Activated T-cell treated with anti-CD3 and anti-CD28 coated beads, Interleukin-2, amount 50 U/mL, for 4 hours (primary cell): ENCODE data around the gene OAS3. TPM values are rescaled to one million over a fixed set of nuclear protein-coding genes. Genes with fewer than 3 reads are reported as not detected.

Experiments
- ATAC-seq, 2 donors: fragments of 200-7000 bp; cut with Tn5 transposase; one replicate each; pipeline ENCODE4 v1.10.0; 2021
- DNase-seq: peaks from one replicate; pipeline ENCODE4 v3.0.0-alpha.2; 2020
- H3K27me3 Mint-ChIP-seq: one replicate; pipeline ENCODE4 v1.8.0; 2021; ENCODE audit warnings: low read depth, mixed read lengths
- H3K36me3 Mint-ChIP-seq: one replicate; pipeline ENCODE4 v1.8.0; 2022; ENCODE audit warnings: mixed read lengths; ENCODE audit not compliant: insufficient read depth
- H3K4me1 Mint-ChIP-seq: one replicate; pipeline ENCODE4 v1.8.0; 2021; ENCODE audit warnings: low read depth, mixed read lengths
- H3K4me3 Mint-ChIP-seq: one replicate; pipeline ENCODE4 v1.8.0; 2021; ENCODE audit warnings: mild to moderate bottlenecking, moderate library complexity, mixed read lengths
- H3K9me3 Mint-ChIP-seq: one replicate; pipeline ENCODE4 v1.8.0; 2021; ENCODE audit warnings: mixed read lengths
- total RNA-seq, 3 donors: library from RNA; stranded (reverse); gene quantifications; one replicate each; pipeline ENCODE4 v1.2.1, GENCODE V29; 2021

Gene OAS3
- total RNA-seq, 3 donors from 2014 or later: 5.5 to 13.6 (median 8.0) TPM

- DNase-seq (no peak), ATAC-seq (no peak)
- Mint-ChIP-seq H3K9me3 (peaks cover 4% of the 10 kb centered on the region), H3K4me1 (peaks cover 1% of the 10 kb centered on the region), H3K36me3 (peaks cover 66% of the 10 kb centered on the region), H3K4me3 (no peak overlapping the region), H3K27me3 (no peaks in the 10 kb centered on the region)
Measured at GRCh38 chr12:112996501-112996900, 58.2 kb downstream of the OAS3 start.

- Mint-ChIP-seq H3K27me3 (no peaks in the 10 kb centered on the region), H3K4me1 (peaks cover 1% of the 10 kb centered on the region), H3K4me3 (no peak overlapping the region), H3K9me3 (no peaks in the 10 kb centered on the region), H3K36me3 (peaks cover 62% of the 10 kb centered on the region)
- DNase-seq: no peak
- no peak for ATAC-seq
Measured at GRCh38 chr12:112997506-112997905, 59.2 kb downstream of the OAS3 start.

GRCh38 chr12:112998987-112999767 is 60.9 kb downstream of the OAS3 start:
- no peaks in the 10 kb centered on the region for H3K9me3 Mint-ChIP-seq
- no peaks in the 10 kb centered on the region for H3K4me1 Mint-ChIP-seq
- H3K4me3 Mint-ChIP-seq: no peak overlapping the region
- no peak for DNase-seq
- ATAC-seq: no peak
- peaks cover 61% of the 10 kb centered on the region for H3K36me3 Mint-ChIP-seq
- H3K27me3 Mint-ChIP-seq: no peaks in the 10 kb centered on the region

- no peaks in the 10 kb centered on the region for H3K9me3 Mint-ChIP-seq
- H3K4me3 Mint-ChIP-seq: no peak overlapping the region
- no peak for ATAC-seq
- DNase-seq: no peak
- H3K4me1 Mint-ChIP-seq: no peaks in the 10 kb centered on the region
- no peaks in the 10 kb centered on the region for H3K27me3 Mint-ChIP-seq
- peaks cover 61% of the 10 kb centered on the region for H3K36me3 Mint-ChIP-seq
Measured at GRCh38 chr12:113000433-113000832, 62.2 kb downstream of the OAS3 start.

- H3K4me3 Mint-ChIP-seq: no peak overlapping the region
- no peaks in the 10 kb centered on the region for H3K9me3 Mint-ChIP-seq
- DNase-seq (no peak), ATAC-seq (no peak)
- peaks cover 61% of the 10 kb centered on the region for H3K36me3 Mint-ChIP-seq
- H3K4me1 Mint-ChIP-seq: no peaks in the 10 kb centered on the region
- H3K27me3 Mint-ChIP-seq: no peaks in the 10 kb centered on the region
Measured at GRCh38 chr12:113002155-113002554, 63.9 kb downstream of the OAS3 start.

DNA sequence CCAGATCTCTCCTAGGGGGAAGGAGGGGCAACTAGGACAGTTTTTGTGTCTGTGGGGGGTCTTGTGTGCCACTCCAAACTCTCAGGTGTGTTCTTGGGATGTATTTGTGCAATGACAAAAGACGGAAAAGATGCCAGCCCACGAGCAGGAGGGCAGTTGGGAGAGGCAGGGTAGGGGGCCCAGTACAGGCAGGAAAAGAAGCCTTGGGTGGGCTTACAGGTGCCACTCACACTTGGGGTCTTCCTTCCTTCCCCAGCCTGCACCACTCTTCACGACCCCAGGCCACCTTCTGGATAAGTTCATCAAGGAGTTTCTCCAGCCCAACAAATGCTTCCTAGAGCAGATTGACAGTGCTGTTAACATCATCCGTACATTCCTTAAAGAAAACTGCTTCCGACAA is 64.4 kb downstream of the OAS3 start:
- DNase-seq (no peak), ATAC-seq (no peak)
- H3K9me3 Mint-ChIP-seq: no peaks in the 10 kb centered on the region
- no peaks in the 10 kb centered on the region for H3K4me1 Mint-ChIP-seq
- no peaks in the 10 kb centered on the region for H3K27me3 Mint-ChIP-seq
- H3K4me3 Mint-ChIP-seq: no peak overlapping the region
- H3K36me3 Mint-ChIP-seq: peaks cover 57% of the 10 kb centered on the region

- no peak overlapping the region for H3K4me3 Mint-ChIP-seq
- no peaks in the 10 kb centered on the region for H3K27me3 Mint-ChIP-seq
Measured at GRCh38 chr12:113003636-113004035, 65.4 kb downstream of the OAS3 start.

DNA sequence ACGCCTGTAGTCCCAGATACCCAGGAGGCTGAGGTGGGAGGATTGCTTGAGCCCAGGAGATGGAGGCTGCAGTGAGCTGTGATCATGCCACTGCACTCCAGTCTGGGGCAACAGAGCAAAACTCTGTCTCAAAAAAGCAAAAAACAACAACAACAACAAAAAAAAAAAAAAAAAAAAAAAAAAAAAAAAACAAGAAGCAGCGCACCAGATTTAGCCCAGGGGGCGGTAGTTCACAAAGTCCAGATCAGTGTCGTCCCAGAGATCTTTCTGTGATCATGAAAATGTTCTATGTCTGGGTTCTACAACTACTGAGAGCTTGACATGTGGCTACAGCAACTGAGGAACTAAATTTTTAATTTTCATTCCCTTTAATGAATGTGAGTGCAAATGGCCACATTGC is 67.5 kb downstream of the OAS3 start:
- peaks cover 57% of the 10 kb centered on the region for H3K36me3 Mint-ChIP-seq
- no peaks in the 10 kb centered on the region for H3K27me3 Mint-ChIP-seq

More at GRCh38 chr12:113003636-113004035, 65.4 kb downstream of the OAS3 start:
- Mint-ChIP-seq H3K4me1 (no peaks in the 10 kb centered on the region), H3K36me3 (peaks cover 54% of the 10 kb centered on the region), H3K9me3 (no peaks in the 10 kb centered on the region)
- DNase-seq (no peak), ATAC-seq (no peak)

DNA sequence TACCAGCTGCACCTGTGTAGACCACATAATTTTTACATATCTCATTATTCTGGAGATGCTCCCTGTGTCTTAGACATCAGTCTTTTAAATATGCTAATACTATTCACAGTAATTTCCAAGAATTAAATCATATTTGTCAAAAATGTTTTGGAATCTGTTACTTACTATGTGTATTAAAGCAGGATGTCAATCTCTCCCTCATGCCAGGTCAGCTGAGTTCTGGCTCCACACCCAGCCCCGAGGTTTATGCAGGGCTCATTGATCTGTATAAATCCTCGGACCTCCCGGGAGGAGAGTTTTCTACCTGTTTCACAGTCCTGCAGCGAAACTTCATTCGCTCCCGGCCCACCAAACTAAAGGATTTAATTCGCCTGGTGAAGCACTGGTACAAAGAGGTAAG is 67.9 kb downstream of the OAS3 start:
- ATAC-seq (no peak), DNase-seq (no peak)
- Mint-ChIP-seq H3K4me3 (no peak overlapping the region), H3K27me3 (no peaks in the 10 kb centered on the region), H3K4me1 (no peaks in the 10 kb centered on the region), H3K36me3 (peaks cover 61% of the 10 kb centered on the region), H3K9me3 (peaks cover 10% of the 10 kb centered on the region)

More for the DNA sequence above, 67.5 kb downstream of the OAS3 start:
- no peak overlapping the region for H3K4me3 Mint-ChIP-seq
- peaks cover 7% of the 10 kb centered on the region for H3K9me3 Mint-ChIP-seq
- ATAC-seq: no peak
- no peak for DNase-seq
- H3K4me1 Mint-ChIP-seq: no peaks in the 10 kb centered on the region

GRCh38 chr12:113006641-113007040 is 68.4 kb downstream of the OAS3 start:
- peaks cover 62% of the 10 kb centered on the region for H3K36me3 Mint-ChIP-seq

DNA sequence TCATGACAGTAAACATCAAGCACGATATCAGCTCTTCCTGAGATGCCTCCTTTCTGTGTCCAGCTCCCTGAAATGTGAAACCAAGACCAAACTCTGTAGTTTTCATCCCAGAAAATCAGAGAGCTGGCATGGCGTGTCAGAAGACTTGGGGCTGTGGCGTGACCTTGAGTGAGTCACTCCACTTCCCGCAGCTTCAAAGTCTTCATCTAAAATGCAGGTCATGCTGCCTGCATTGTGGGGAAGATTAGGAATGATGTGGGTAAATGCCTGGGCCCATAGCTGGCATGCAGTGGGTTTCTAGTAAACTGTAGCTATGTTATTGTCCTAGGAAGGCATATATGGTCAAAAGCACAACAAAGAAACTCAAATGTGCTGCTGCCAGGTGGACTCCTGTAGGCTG is 68.9 kb downstream of the OAS3 start:
- Mint-ChIP-seq H3K4me3 (no peak overlapping the region), H3K4me1 (no peaks in the 10 kb centered on the region), H3K9me3 (peaks cover 10% of the 10 kb centered on the region), H3K36me3 (peaks cover 64% of the 10 kb centered on the region), H3K27me3 (no peaks in the 10 kb centered on the region)
- DNase-seq (no peak), ATAC-seq (no peak)

More at GRCh38 chr12:113006641-113007040, 68.4 kb downstream of the OAS3 start:
- Mint-ChIP-seq H3K27me3 (no peaks in the 10 kb centered on the region), H3K9me3 (peaks cover 10% of the 10 kb centered on the region), H3K4me3 (no peak overlapping the region), H3K4me1 (no peaks in the 10 kb centered on the region)
- DNase-seq (no peak), ATAC-seq (no peak)

DNA sequence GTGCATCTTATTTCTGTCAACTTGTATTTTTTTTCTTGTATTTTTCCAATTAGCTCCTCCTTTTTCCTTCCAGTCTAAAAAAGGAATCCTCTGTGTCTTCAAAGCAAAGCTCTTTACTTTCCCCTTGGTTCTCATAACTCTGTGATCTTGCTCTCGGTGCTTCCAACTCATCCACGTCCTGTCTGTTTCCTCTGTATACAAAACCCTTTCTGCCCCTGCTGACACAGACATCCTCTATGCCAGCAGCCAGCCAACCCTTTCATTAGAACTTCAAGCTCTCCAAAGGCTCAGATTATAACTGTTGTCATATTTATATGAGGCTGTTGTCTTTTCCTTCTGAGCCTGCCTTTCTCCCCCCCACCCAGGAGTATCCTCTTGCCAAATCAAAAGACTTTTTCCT is 72.4 kb downstream of the OAS3 start:
- Mint-ChIP-seq H3K27me3 (no peaks in the 10 kb centered on the region), H3K4me3 (no peak overlapping the region), H3K4me1 (no peaks in the 10 kb centered on the region), H3K9me3 (peaks cover 10% of the 10 kb centered on the region), H3K36me3 (peaks cover 49% of the 10 kb centered on the region)
- ATAC-seq (no peak), DNase-seq (no peak)

DNA sequence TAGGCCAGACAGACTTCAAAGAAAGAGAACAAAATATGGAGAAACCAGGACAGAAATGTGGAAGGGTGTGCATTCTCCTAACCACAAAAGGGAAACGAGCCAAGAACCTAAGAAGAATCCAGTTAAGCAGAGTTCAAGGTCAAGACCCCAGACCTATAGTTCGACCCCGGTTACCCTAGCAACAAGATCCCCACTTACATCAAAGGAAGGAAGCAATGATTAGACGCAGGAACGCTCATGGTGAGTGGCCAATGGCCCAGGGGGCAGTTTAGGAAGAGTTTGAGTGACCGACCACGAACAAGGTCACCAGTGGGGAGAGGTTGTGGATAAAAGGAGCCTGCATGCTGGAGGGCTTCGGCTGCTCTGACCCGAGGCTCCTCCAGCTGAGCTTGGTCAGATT is 76.3 kb downstream of the OAS3 start:
- Mint-ChIP-seq H3K36me3 (peaks cover 22% of the 10 kb centered on the region), H3K9me3 (peaks cover 10% of the 10 kb centered on the region), H3K4me1 (no peaks in the 10 kb centered on the region), H3K27me3 (no peaks in the 10 kb centered on the region), H3K4me3 (no peak overlapping the region)
- ATAC-seq: no peak
- no peak for DNase-seq

- DNase-seq (no peak), ATAC-seq (no peak)
- peaks cover under 1% of the 10 kb centered on the region for H3K36me3 Mint-ChIP-seq
- H3K4me1 Mint-ChIP-seq: no peaks in the 10 kb centered on the region
- no peak overlapping the region for H3K4me3 Mint-ChIP-seq
- H3K9me3 Mint-ChIP-seq: no peaks in the 10 kb centered on the region
- no peaks in the 10 kb centered on the region for H3K27me3 Mint-ChIP-seq
Measured at GRCh38 chr12:113016796-113017195, 78.5 kb downstream of the OAS3 start.

- H3K27me3 Mint-ChIP-seq: no peaks in the 10 kb centered on the region
- peaks cover 3% of the 10 kb centered on the region for H3K4me1 Mint-ChIP-seq
- no peaks in the 10 kb centered on the region for H3K36me3 Mint-ChIP-seq
- H3K4me3 Mint-ChIP-seq: no peak overlapping the region
- no peaks in the 10 kb centered on the region for H3K9me3 Mint-ChIP-seq
- ATAC-seq (no peak), DNase-seq (no peak)
Measured at GRCh38 chr12:113019025-113019424, 80.8 kb downstream of the OAS3 start.
